Endothelial cell of umbilical vein (primary cell): ENCODE results near the gene CCDC69. TPM values are rescaled to one million over a fixed set of nuclear protein-coding genes. Genes with fewer than 3 reads are reported as not detected.

Experiments used
- BruUV-seq: library from RNA; stranded (reverse); fragments of 400-500 nt; replicated peaks from 2 replicates; lab custom pipeline; 2021; lab: Mats Ljungman, UMichigan
- CTCF ChIA-PET: fragments of 300-600, 350-600 bp; sonication (Branson Sonifier 250); formaldehyde crosslinking; loops from one replicate; lab custom pipeline; 2021; ENCODE audit warnings: antibody characterized with exemption, inconsistent platforms; lab: Charles Lee
- POLR2A ChIA-PET: fragments of 300-600, 350-600 bp; sonication (Branson Sonifier 250); formaldehyde crosslinking; loops from one replicate; lab custom pipeline; 2021; ENCODE audit warnings: antibody characterized with exemption, inconsistent platforms; lab: Charles Lee
- DNase-seq: peaks from one replicate; pipeline ENCODE4 v3.0.0-alpha.2; 2011; ENCODE audit warnings: low read depth, low spot score
- FAIRE-seq: peaks from 2 replicates; lab custom pipeline; 2011; peaks lifted over from hg19 to GRCh38; lab: Jason Lieb, UNC
- H2AFZ ChIP-seq: 2 replicates; pipeline ENCODE4 v1.6.0; 2012; ENCODE audit warnings: low read depth, low read length, control low read depth, inconsistent platforms
- H3K27ac ChIP-seq: 2 replicates; pipeline ENCODE4 v1.5.1; 2011; ENCODE audit warnings: low read depth, mild to moderate bottlenecking, control low read depth, low read length, moderate library complexity; ENCODE audit not compliant: insufficient read depth
- H3K27me3 ChIP-seq, 2 experiments: 2 replicates each; pipeline versions ENCODE4 v1.6.0 to v1.6.1; 2011; ENCODE audit warnings: low read length in 2 of 2, mixed read lengths in 1 of 2; ENCODE audit not compliant: control insufficient read depth in 2 of 2, insufficient read depth in 2 of 2
- H3K36me3 ChIP-seq, 2 experiments: 2 replicates in 1 of 2; 3 replicates in 1 of 2; pipeline ENCODE4 v1.5.1; 2011; ENCODE audit warnings: low read length in 2 of 2, mild to moderate bottlenecking in 1 of 2, moderate library complexity in 1 of 2; ENCODE audit not compliant: control insufficient read depth in 2 of 2, insufficient read depth in 2 of 2; ENCODE audit errors: extremely low read depth in 1 of 2
- H3K4me1 ChIP-seq: 3 replicates; pipeline ENCODE4 v1.5.1; 2011; ENCODE audit warnings: mild to moderate bottlenecking, low read length; ENCODE audit not compliant: control insufficient read depth, insufficient read depth; ENCODE audit errors: extremely low read depth
- H3K4me2 ChIP-seq: 2 replicates; pipeline ENCODE4 v1.6.1; 2011; ENCODE audit warnings: low read length, control low read depth, mixed read lengths; ENCODE audit not compliant: insufficient read depth
- H3K4me3 ChIP-seq, 3 experiments: fragments of 200-600 bp in 1 of 3; sonication (generic), shearing (Covaris generic) in 1 of 3; replicated peaks in 1 of 3; 2 replicates each; pipeline ENCODE4 v1.5.1; 2011 to 2016; ENCODE audit warnings: control low read depth in 3 of 3, low read length in 3 of 3, mild to moderate bottlenecking in 2 of 3, inconsistent platforms in 1 of 3, low read depth in 1 of 3, moderate library complexity in 1 of 3; ENCODE audit not compliant: insufficient read depth in 1 of 3
- H3K79me2 ChIP-seq: 2 replicates; pipeline ENCODE4 v1.6.0; 2012; ENCODE audit warnings: low read length, inconsistent platforms; ENCODE audit not compliant: control insufficient read depth, insufficient read depth
- H3K9ac ChIP-seq: replicated peaks from 2 replicates; pipeline ENCODE3; 2011; ENCODE audit warnings: low read length, control low read depth; ENCODE audit not compliant: insufficient read depth; ENCODE audit errors: extremely low read depth
- H3K9me1 ChIP-seq: replicated peaks from 3 replicates; pipeline ENCODE4 v1.6.0; 2011; ENCODE audit warnings: mild to moderate bottlenecking, low read length; ENCODE audit not compliant: control insufficient read depth, insufficient read depth; ENCODE audit errors: extremely low read depth
- H3K9me3 ChIP-seq: replicated peaks from 2 replicates; pipeline ENCODE4 v1.5.1; 2012; ENCODE audit warnings: low read length, inconsistent platforms; ENCODE audit not compliant: control insufficient read depth, insufficient read depth
- H4K20me1 ChIP-seq: replicated peaks from 2 replicates; pipeline ENCODE3; 2011; ENCODE audit warnings: mild to moderate bottlenecking, low read length; ENCODE audit not compliant: control insufficient read depth, insufficient read depth; ENCODE audit errors: extremely low read depth
- EZH2 ChIP-seq: IDR thresholded peaks from 2 replicates; pipeline ENCODE4 v1.6.1; 2012; ENCODE audit warnings: borderline replicate concordance, low read depth, mild to moderate bottlenecking, moderate library complexity, low read length, inconsistent platforms; ENCODE audit not compliant: severe bottlenecking
- FOS ChIP-seq: IDR thresholded peaks from 2 replicates; pipeline ENCODE4 v1.6.1; 2011; ENCODE audit warnings: mild to moderate bottlenecking, low read length, moderate library complexity, borderline replicate concordance; ENCODE audit not compliant: insufficient read depth
- GATA2 ChIP-seq: IDR thresholded peaks from 2 replicates; pipeline ENCODE4 v1.7.0; 2011; ENCODE audit warnings: low read depth, mild to moderate bottlenecking, moderate library complexity, mixed read lengths, low read length; ENCODE audit not compliant: insufficient read length, insufficient read depth
- JUN ChIP-seq: IDR thresholded peaks from 2 replicates; pipeline ENCODE4 v1.6.1; 2011; ENCODE audit warnings: borderline replicate concordance, low read depth; ENCODE audit not compliant: insufficient read length, insufficient read depth
- MYC ChIP-seq: IDR thresholded peaks from one replicate; pipeline ENCODE4 v1.6.1; 2011; ENCODE audit warnings: mild to moderate bottlenecking, low read depth, low read length
- POLR2A ChIP-seq: IDR thresholded peaks from 2 replicates; pipeline ENCODE4 v1.6.1; 2012; ENCODE audit warnings: low read depth, mild to moderate bottlenecking, control low read depth, low read length
- POLR2AphosphoS5 ChIP-seq: IDR thresholded peaks from 2 replicates; pipeline ENCODE4 v1.6.1; 2012; ENCODE audit warnings: low read depth, mild to moderate bottlenecking, control low read depth, low read length, moderate library complexity; ENCODE audit not compliant: insufficient read depth
- dilution Hi-C: fragments of 300-500 bp; cut with MboI; formaldehyde crosslinking; loops from one replicate; pipeline ENCODE4 v1.15.0; 2019; ENCODE audit warnings: low sequenced_read_pairs; ENCODE audit not compliant: extremely low pct_ligation_motif_present
- intact Hi-C: fragments of 100-400 bp; cut with micrococcal nuclease; formaldehyde crosslinking; loops from one replicate; pipeline ENCODE4 v1.10.0; 2022
- polyA plus RNA-seq, 4 experiments: library from polyadenylated mRNA; depleted of rRNA in 3 of 4; stranded (reverse) in 3 of 4; unstranded in 1 of 4; fragments of >200 nt; gene quantifications; 2 replicates each; pipeline versions ENCODE4 v1.2.1 to v1.2.3, GENCODE V29; 2011 to 2012; ENCODE audit warnings: missing spikeins in 1 of 4
- total RNA-seq: library from RNA; stranded (reverse); gene quantifications from 2 replicates; pipeline ENCODE4 v1.2.3, GENCODE V29; 2021
- TF ChIP-seq, protein P1 (sequence below), 2 donors: IDR thresholded peaks; 1 replicate in 1 of 2; 2 replicates in 1 of 2; pipeline ENCODE4 v1.5.1; 2011; ENCODE audit warnings: low read length in 2 of 2, mild to moderate bottlenecking in 2 of 2, moderate library complexity in 2 of 2, control low read depth in 1 of 2, inconsistent platforms in 1 of 2, low read depth in 1 of 2; ENCODE audit not compliant: insufficient read depth in 1 of 2; ENCODE audit errors: extremely low read depth in 1 of 2
- TF ChIP-seq, protein P2 (sequence below): IDR thresholded peaks from 2 replicates; pipeline ENCODE4 v1.6.1; 2011; ENCODE audit not compliant: insufficient read depth, insufficient read length

The CCDC69 gene
- total and polyA plus RNA-seq, 2 donors (not counting 3 experiments of a cell fraction or from before 2014, with no cell fraction given): 4.1 to 4.5 TPM

DNA sequence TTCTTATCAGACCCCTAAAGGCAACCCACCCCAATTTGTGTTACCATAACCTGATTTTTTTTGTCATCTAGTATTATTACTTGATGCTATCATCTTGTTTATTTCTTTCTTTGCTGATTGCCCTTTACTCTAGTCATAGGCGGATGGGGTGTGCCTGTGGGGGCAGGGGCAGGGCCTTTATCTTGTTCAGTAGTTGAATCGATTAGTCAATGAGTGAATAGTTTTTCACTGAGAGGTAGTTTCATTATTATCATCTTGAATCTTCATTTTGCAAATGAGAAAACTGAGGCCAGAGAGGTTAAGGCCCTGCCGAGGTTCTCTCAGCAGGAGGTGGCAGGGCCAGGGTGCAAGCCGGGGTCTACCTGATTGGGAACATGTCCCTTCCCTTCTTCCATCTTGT, 19.7 kb upstream of the CCDC69 start:
- Histone ChIP-seq H3K9me1 (no peaks in the 10 kb centered on the region), H2AFZ (no peak overlapping the region), H3K9ac (no peak overlapping the region), H3K36me3 (no peaks in the 10 kb centered on the region), H3K27ac (no peak overlapping the region), H3K4me3 (no peak overlapping the region), H3K27me3 (peaks cover 3 to 9% of the 10 kb centered on the region in 2 experiments), H3K4me2 (no peak overlapping the region), H3K4me1 (no peaks in the 10 kb centered on the region), H3K79me2 (no peaks in the 10 kb centered on the region), H3K9me3 (no peaks in the 10 kb centered on the region), H4K20me1 (no peaks in the 10 kb centered on the region)
- ChIA-PET POLR2A (no interaction called here), CTCF (no interaction called here)
- dilution Hi-C loops (no loop called here), intact Hi-C loops (no loop called here)
- FAIRE-seq: no peak
- no peak for TF ChIP-seq GATA2
- no peak for TF ChIP-seq JUN
- TF ChIP-seq EZH2: no peak
- TF ChIP-seq, protein P1, sequence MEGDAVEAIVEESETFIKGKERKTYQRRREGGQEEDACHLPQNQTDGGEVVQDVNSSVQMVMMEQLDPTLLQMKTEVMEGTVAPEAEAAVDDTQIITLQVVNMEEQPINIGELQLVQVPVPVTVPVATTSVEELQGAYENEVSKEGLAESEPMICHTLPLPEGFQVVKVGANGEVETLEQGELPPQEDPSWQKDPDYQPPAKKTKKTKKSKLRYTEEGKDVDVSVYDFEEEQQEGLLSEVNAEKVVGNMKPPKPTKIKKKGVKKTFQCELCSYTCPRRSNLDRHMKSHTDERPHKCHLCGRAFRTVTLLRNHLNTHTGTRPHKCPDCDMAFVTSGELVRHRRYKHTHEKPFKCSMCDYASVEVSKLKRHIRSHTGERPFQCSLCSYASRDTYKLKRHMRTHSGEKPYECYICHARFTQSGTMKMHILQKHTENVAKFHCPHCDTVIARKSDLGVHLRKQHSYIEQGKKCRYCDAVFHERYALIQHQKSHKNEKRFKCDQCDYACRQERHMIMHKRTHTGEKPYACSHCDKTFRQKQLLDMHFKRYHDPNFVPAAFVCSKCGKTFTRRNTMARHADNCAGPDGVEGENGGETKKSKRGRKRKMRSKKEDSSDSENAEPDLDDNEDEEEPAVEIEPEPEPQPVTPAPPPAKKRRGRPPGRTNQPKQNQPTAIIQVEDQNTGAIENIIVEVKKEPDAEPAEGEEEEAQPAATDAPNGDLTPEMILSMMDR (IDR thresholded peaks at IDR 0.05; ENCODE audit: extremely low read depth in 1 of 2, insufficient read depth in 1 of 2, low read depth in 1 of 2, low read length in 2 of 2): no peak
- no peak for TF ChIP-seq POLR2AphosphoS5
- TF ChIP-seq MYC: no peak
- TF ChIP-seq POLR2A: no peak
- TF ChIP-seq, protein P2, sequence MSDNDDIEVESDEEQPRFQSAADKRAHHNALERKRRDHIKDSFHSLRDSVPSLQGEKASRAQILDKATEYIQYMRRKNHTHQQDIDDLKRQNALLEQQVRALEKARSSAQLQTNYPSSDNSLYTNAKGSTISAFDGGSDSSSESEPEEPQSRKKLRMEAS: no peak
- TF ChIP-seq FOS: no peak
- DNase-seq: no peak
- BruUV-seq: no TSS peak
